ACC112 (cell line): Measurements from ENCODE around the gene ZBTB7B.

Experiments
- H2AFZ ChIP-seq: fragments of 200-600 bp; sonication (generic); one replicate; pipeline ENCODE4 v1.6.0; 2017; ENCODE audit warnings: antibody characterized with exemption, low read length; ENCODE audit not compliant: unreplicated experiment
- H3K27ac ChIP-seq: fragments of 200-600 bp; sonication (generic); 2 replicates; pipeline ENCODE4 v1.5.1; 2014; ENCODE audit warnings: low read depth, mild to moderate bottlenecking, antibody characterized with exemption, low read length, moderate library complexity
- H3K27me3 ChIP-seq: fragments of 200-600 bp; sonication (generic); 2 replicates; pipeline ENCODE4 v1.6.1; 2014; ENCODE audit warnings: mild to moderate bottlenecking, antibody characterized with exemption, low read length, moderate library complexity, mixed read lengths; ENCODE audit not compliant: insufficient read depth
- H3K36me3 ChIP-seq: fragments of 200-600 bp; sonication (generic); 2 replicates; pipeline ENCODE4 v1.6.1; 2016; ENCODE audit warnings: mild to moderate bottlenecking, antibody characterized with exemption, low read length, moderate library complexity, mixed read lengths; ENCODE audit not compliant: insufficient read depth
- H3K4me1 ChIP-seq: fragments of 200-600 bp; sonication (generic); one replicate; pipeline ENCODE4 v1.6.1; 2016; ENCODE audit warnings: low read length, mixed read lengths; ENCODE audit not compliant: insufficient read depth, unreplicated experiment, control insufficient read depth
- H3K4me3 ChIP-seq: fragments of 200-600 bp; sonication (generic); 2 replicates; pipeline ENCODE4 v1.5.1; 2014; ENCODE audit warnings: mild to moderate bottlenecking, low read depth, low read length
- H3K79me2 ChIP-seq: fragments of 200-600 bp; sonication (generic); one replicate; pipeline ENCODE4 v1.6.0; 2016; ENCODE audit warnings: low read length; ENCODE audit not compliant: control insufficient read depth, unreplicated experiment, insufficient read depth

ZBTB7B gene

DNA sequence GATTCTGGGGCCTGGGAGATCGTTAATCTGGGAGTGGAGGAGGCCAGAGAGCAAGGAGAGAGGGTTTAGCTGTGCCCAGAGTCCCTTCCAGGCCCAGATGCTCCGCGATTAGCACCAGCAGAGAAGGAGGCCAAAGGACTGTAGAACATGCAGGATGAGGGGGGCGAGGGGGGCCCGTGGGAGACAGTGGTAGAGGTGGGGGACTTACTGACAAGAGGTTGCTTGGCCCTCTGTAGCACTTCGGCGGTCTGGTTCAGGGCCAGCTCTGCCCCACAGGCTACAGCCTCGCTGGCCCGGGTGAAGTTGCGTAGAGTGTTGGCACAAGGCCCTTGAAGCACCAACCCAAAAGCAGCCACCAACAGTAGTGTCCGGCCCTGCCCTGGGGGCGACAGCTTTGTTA is 30.3 kb downstream of the ZBTB7B start:
- no peak overlapping the region for H3K27ac ChIP-seq
- no peaks in the 10 kb centered on the region for H3K27me3 ChIP-seq
- no peak overlapping the region for H3K4me3 ChIP-seq
- H3K36me3 ChIP-seq: no peaks in the 10 kb centered on the region
- H3K4me1 ChIP-seq: no peaks in the 10 kb centered on the region
- H3K79me2 ChIP-seq: no peaks in the 10 kb centered on the region
- no peak overlapping the region for H2AFZ ChIP-seq

GRCh38 chr1:155033524-155033923 is 30.9 kb downstream of the ZBTB7B start, which contains the start of the genes DCST1 and DCST2:
DCST1 (plus strand) TSS chr1:155033824; CDS start chr1:155034037, 213 bp downstream.
DCST2 (minus strand) TSS chr1:155033781; CDS start chr1:155033701, 80 bp downstream.
- Histone ChIP-seq H3K27ac (no peak within 1 kb of the TSS), H3K36me3 (no peaks in the 10 kb centered on the region), H3K79me2 (no peaks in the 10 kb centered on the region), H2AFZ (no peak within 1 kb of the TSS), H3K27me3 (no peaks in the 10 kb centered on the region), H3K4me3 (no peak within 1 kb of the TSS), H3K4me1 (peaks cover 3% of the 10 kb centered on the region)

DNA sequence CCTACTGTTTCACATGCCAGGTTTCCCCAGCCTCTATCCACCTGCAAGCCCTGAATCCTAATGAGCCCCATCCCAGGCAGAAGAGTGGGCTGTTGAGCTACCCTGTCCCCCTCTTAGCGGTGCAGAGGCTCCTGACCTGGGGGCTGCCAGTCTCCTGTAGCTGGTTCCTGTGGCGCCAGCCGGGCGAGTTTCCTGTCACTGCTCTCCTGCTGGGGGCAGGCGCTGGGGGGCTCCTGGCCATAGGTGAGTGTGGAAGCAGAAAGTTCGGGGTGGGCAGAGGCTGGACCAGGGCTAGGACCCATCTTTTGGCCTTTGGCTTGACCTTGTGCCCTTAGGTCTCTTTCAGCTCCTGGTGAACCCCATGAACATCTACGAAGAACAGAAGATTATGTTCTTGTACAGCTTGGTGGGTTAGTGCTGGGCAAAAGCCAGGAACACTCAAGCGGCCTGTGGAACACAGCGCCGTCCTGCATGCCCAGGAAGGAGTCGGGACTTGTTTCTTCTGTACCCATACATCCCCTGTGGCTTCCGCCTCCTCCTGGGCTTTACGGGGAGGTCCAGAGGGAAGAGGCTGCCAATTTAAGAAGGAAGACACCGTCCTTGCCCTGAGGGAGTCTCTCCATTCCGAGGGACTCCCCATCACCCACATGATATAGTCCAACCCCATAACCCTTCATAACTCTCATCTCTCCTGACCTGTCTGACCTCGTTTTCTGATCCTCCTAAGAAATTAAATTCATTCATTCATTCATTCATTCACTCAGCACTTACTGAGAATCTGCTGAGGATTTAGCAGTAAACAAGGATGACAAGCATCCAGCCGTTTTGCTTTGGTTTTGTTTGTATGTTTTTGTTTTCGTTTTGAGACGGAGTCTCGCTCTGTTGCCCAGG is 32.0 kb downstream of the ZBTB7B start:
- Histone ChIP-seq H3K79me2 (no peaks in the 10 kb centered on the region), H3K4me1 (peaks cover 8% of the 10 kb centered on the region), H3K36me3 (no peaks in the 10 kb centered on the region), H3K4me3 (no peak overlapping the region), H3K27ac (no peak overlapping the region), H3K27me3 (no peaks in the 10 kb centered on the region), H2AFZ (no peak overlapping the region)

GRCh38 chr1:155035936-155036335 is 33.3 kb downstream of the ZBTB7B start:
- no peaks in the 10 kb centered on the region for H3K27me3 ChIP-seq
- no peaks in the 10 kb centered on the region for H3K36me3 ChIP-seq
- H3K4me3 ChIP-seq: no peak overlapping the region
- H3K79me2 ChIP-seq: no peaks in the 10 kb centered on the region
- no peak overlapping the region for H3K27ac ChIP-seq
- H2AFZ ChIP-seq: no peak overlapping the region
- H3K4me1 ChIP-seq: peaks cover 8% of the 10 kb centered on the region

DNA sequence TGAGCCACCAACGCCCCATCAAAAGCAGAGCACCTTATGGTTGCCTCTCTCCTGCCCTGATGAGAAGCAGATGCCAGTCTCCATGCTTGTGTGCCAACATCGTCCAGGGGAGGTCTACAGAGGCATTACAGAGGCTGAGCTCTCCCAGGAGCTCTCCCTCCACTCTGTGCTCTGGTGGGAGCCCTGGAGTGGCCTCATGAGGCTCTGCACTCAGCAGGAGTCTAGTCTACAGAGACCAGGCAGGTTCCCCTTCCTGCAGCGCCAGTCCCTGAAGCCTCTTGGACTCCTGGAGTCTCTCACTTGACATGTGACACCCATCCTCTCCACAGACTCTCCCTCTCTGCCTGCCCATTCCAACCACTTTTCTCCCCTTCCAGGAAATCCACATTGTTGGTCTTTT is 34.4 kb downstream of the ZBTB7B start:
- Histone ChIP-seq H2AFZ (no peak overlapping the region), H3K27ac (no peak overlapping the region), H3K27me3 (no peaks in the 10 kb centered on the region), H3K36me3 (no peaks in the 10 kb centered on the region), H3K4me3 (no peak overlapping the region), H3K79me2 (no peaks in the 10 kb centered on the region), H3K4me1 (peaks cover 8% of the 10 kb centered on the region)

DNA sequence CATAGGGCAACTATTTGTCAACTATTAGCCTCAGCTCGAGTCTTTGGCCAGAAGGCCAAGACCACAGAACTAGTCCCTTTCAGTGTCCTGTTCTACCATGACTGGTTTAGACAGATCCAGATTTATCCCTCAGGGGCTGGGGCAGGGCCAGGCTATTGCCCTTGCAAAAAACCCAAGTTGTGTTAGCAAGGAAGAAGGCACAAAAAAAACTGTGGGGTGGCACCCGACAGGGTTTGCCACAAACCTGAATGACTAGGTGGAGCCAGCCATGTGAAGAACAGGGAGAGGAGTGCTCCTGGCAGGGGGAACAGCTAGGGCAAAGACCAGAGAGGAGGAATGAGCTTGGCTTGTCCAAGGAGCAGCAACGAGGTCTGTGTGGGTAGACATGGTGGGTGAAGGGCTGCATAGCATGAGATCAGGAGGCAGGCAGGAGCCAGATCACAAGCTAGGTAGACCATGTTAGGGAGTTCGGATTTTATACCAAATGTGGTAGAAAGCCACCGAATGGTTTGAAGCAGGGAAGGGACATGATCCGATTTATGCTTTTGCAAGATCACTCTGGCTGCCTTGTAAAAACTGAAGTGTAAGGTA is 35.3 kb downstream of the ZBTB7B start:
- H3K36me3 ChIP-seq: no peaks in the 10 kb centered on the region
- H2AFZ ChIP-seq: no peak overlapping the region
- H3K4me3 ChIP-seq: no peak overlapping the region
- H3K27ac ChIP-seq: no peak overlapping the region
- H3K4me1 ChIP-seq: peaks cover 8% of the 10 kb centered on the region
- no peaks in the 10 kb centered on the region for H3K27me3 ChIP-seq
- no peaks in the 10 kb centered on the region for H3K79me2 ChIP-seq

GRCh38 chr1:155038602-155039307 is 36.2 kb downstream of the ZBTB7B start:
- peaks cover 8% of the 10 kb centered on the region for H3K4me1 ChIP-seq
- H2AFZ ChIP-seq: no peak overlapping the region
- H3K27me3 ChIP-seq: no peaks in the 10 kb centered on the region
- no peak overlapping the region for H3K4me3 ChIP-seq
- H3K79me2 ChIP-seq: no peaks in the 10 kb centered on the region
- no peaks in the 10 kb centered on the region for H3K36me3 ChIP-seq
- no peak overlapping the region for H3K27ac ChIP-seq

DNA sequence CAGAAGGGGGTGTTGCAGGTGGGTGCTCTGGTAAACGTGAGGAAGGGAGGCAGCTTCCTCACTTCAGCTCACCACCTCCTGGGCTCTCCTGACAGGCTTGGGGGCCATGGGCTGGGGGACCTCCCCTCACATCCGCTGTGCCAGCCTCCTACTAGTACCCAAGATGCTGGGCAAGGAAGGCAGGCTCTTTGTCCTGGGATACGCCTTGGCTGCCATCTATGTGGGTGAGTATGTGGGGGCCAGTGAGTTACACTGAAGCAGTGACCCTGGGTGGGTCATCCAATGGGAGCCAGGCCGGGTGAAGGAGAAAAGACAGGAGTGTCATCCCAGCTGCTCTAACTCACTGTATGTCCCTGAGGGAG is 36.7 kb downstream of the ZBTB7B start:
- Histone ChIP-seq H3K79me2 (no peaks in the 10 kb centered on the region), H3K27me3 (no peaks in the 10 kb centered on the region), H3K4me1 (peaks cover 8% of the 10 kb centered on the region), H2AFZ (no peak overlapping the region), H3K4me3 (no peak overlapping the region), H3K27ac (no peak overlapping the region), H3K36me3 (no peaks in the 10 kb centered on the region)

DNA sequence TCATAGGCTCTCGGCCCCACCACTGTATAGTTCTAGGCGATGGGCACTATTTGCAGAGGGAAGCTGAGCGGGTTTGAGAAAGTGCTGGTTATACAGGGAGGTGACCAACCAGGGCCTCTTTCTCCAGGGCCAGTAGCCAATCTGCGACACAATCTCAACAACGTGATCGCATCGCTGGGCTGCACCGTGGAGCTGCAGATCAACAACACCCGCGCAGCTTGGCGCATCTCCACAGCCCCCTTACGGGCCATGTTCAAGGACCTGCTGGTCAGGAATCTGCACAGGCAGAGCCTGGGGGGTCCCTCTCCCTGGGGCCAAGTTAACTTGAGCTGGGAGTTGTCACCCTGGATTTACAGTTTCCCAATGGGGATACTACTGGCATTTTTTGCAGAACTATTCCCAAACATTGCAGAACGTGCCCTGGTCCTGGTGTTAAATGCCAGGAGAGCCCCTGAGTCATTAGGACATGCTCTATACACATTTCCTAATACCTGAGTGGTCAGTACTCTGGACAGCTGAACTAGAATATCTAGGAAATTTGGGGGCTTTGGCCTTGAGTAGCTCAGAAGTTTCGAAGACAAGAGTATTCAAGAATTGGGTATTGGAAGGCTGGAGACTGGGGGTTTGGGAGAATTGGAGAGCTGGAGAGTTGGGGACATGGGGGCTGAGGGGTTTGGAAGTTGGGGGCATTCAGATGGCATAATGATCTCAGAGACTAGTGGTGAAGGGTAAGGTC is 37.9 kb downstream of the ZBTB7B start:
- Histone ChIP-seq H3K4me1 (peaks cover 19% of the 10 kb centered on the region), H3K27ac (no peak overlapping the region), H2AFZ (no peak overlapping the region), H3K4me3 (no peak overlapping the region), H3K79me2 (no peaks in the 10 kb centered on the region), H3K27me3 (no peaks in the 10 kb centered on the region), H3K36me3 (no peaks in the 10 kb centered on the region)

- Histone ChIP-seq H3K4me3 (no peak overlapping the region), H3K27me3 (no peaks in the 10 kb centered on the region), H3K36me3 (no peaks in the 10 kb centered on the region), H3K27ac (no peak overlapping the region), H3K79me2 (no peaks in the 10 kb centered on the region), H2AFZ (no peak overlapping the region), H3K4me1 (peaks cover 19% of the 10 kb centered on the region)
Measured at GRCh38 chr1:155042789-155043188, 40.2 kb downstream of the ZBTB7B start.
